ENCODE measurements around the gene ABCC2.

- TF ChIP-seq CTCF (IDR thresholded peaks at IDR 0.05) = no peak
- no peak for TF ChIP-seq EP300 (IDR thresholded peaks at IDR 0.05)
- no peak for TF ChIP-seq POLR2AphosphoS5 (IDR thresholded peaks at IDR 0.05)
- TF ChIP-seq POLR2A (IDR thresholded peaks at IDR 0.05; ENCODE audit: low read depth) = no peak
These were observed 54.3 kb downstream of the ABCC2 start for GRCh38 chr10:99836711-99837110.
